HG03469 (cell line): Measurements from ENCODE around the gene CTNNBL1.

Source experiments
- ATAC-seq: cut with Tn5 transposase; IDR thresholded peaks from one replicate; pipeline ENCODE4 v1.9.1; 2021; ENCODE audit warnings: mild to moderate bottlenecking, moderate library complexity, moderate number of reproducible peaks; ENCODE audit not compliant: unreplicated experiment

The CTNNBL1 gene

DNA sequence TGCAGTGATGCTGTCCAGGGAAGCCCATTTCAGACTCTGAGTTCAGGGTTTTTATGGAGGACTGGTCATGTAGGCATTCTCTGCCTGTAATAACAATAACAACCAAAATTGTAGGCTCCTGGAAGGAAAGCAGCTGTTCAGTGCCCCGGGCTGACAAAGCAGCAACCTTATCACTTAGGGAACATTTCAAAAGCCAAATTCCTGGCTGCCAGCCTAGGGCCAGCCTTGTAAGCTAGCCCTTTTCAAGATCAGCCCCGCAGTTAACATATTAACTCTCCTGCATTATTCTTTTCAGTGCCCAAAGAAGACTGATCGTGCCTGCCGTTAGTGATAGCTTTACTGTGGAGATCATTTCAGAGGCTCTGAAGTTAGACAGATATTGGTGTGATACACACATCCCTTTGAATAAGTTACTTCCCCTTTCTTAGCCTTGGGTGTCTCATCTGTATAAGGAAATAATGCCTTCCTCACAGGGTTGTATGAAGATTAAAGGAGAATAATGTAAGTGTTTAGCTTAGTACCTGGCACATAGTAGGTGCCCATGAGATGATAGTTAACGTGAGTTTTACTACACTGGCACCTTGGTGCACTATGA is 44.1 kb downstream of the CTNNBL1 start:
- ATAC-seq: no peak

DNA sequence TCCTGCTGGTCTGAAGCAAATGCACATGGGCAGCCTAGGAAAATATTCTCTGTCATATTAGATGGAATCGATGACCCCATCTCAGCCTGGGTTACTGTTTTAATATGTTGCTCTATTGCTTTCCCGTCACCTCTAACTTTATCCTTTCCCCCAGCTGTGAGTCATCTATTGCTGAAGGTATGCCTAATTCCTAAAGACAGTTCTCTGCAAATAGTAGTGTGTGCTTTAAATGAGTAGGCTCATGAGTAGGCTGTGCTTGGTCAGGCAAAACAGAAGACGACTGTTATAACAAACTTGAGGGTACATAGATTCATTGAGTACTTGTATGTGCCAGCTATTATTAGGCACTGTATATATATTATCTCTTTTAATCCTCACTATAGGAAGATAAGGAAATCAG is 47.2 kb downstream of the CTNNBL1 start:
- no peak for ATAC-seq

DNA sequence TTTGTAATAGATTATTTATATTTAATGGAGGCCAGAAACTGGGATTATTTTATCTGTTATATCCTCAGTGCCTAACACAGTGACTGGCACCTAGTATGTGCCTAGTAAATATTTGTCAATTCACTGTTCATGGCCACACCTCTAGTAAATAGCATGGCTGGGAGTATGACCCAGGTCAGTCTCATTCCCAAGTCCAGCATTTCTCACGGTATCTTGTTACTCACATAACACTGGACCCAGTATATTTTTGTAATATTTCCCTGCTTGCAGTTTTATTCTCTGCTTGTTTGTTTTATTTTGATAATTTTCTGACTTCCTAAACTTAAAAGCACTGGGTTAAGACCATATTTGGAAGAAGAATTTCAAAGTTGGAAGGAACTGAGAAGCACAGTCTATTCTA is 47.7 kb downstream of the CTNNBL1 start:
- ATAC-seq: no peak

DNA sequence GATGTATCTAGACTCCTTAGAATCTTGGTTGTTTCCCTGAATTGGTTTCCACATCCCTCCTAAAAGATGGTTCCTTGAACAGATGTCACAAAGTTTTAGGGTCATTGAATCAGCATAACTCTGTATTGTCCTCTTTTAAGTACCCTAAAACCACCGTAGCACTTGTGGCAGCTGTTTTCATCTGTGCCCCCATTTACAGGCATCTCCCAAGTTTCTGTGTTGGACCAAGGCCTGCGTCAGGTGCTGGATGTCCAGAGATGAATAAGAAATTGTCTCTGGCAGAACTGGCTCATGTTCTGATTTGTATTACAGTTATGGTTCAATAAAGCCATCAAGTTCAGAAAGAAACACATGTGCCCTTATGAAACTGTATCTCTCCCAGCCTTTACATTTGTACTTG is 48.3 kb downstream of the CTNNBL1 start:
- ATAC-seq: no peak

DNA sequence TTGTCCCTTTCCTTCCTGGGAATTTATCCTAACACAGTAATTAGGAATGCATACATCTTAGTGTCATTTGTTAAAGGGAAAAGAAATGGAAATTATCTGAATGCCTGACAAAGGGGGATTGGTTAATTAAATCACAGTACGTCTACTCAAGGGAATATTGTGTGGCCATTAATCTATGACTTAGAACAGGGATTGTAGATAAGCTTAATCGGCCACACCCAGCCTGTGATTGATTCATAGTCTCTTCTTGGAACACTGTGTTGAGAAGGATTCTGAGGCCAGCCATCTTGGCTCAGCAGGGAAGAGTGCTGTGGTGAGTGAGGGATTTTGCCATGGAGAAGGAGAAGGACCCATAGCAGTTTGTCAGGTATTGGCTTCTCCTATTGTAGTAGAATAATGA is 50.5 kb downstream of the CTNNBL1 start:
- no peak for ATAC-seq

DNA sequence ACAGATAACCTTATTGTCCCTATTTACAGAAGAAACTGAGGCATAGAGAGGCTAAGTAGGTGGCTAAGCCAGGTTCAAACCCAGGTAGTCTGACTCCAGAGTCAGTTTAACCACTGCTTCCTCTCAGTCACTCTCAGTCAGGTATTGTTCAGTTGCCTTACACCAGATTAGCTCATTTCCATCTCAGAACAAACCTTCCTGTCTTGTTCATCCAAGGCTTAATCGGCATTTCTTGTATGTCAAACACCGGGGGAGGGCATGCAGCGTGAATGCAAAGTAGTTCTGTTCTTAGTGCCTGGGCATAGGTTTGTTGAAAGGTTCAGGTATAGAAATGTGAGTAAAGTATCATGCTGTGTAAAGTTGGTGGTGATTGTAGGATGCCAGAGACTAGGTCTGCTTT is 51.7 kb downstream of the CTNNBL1 start:
- ATAC-seq: no peak

DNA sequence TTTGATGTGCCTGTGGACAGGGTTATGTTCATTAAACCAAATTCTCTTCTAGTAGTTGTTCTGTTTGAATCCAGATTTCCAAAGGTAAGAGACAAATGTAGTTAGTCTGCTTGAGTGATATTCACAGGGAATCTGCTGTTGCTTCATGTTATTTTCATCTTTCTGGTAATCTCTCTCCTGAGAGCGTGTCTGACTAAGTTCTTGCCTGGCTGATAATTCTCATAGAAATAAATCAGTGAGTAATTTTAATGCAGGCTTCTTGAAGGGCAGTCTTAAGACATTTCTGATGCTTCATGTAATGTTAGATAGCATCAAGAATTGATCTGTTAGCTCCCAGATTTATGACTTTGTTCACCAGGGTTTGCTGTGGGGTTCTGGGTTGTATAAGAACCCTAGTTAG is 54.2 kb downstream of the CTNNBL1 start:
- ATAC-seq: no peak

DNA sequence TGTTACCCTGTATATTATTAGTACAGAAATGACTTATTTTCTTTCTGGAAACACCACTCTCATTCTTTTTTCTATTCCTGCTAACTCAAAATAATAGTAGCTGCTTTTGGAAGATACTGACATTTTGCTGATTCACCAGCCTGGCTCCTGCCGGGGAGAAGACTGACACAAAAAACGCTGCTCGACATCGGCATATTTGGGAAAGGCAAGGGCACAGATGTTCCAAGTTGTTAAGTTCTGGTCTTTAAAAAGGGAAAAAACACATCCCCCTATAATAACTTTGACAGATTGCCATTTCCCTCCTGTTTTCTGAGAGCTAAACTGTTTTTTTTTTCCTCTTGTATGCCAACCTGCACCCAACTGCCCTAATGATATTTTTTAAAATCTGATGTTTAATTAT is 55.4 kb downstream of the CTNNBL1 start:
- no peak for ATAC-seq

DNA sequence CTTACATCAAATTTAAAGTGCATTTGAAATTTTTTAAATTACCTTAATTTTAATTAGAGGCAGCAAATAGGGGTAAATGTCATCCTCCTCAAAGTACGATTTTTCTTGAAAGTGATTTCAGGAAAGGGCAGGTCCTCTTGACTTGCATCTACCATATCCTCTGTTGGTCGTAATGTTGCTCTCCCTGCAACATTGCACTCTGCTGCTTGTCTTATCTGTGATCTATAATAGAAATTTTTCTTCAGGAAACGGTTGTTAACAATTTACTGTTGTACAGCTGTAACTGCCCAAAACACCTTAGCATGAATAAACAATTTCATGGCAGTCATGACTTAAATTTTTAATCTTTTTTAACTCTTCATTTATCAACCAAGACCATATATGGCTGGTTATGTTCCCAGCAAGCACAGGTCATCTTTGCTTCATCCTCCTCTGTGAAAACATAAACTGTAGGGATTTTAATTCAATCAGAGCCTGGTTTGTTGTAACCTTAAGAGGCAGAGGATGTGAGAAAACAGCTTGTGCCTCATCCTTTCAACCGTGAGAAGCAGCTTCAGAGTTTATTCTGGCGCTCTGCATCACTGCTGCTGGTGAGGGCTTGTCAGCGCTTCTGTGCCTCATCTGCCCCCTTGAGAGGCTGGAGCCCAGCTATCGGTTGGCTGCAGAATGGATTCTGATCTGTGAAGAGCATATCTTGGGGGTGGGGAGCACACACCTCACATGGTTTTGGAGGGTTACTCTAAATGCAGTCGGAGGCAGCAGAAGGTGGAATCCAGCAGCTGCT is 56.0 kb downstream of the CTNNBL1 start:
- no peak for ATAC-seq

DNA sequence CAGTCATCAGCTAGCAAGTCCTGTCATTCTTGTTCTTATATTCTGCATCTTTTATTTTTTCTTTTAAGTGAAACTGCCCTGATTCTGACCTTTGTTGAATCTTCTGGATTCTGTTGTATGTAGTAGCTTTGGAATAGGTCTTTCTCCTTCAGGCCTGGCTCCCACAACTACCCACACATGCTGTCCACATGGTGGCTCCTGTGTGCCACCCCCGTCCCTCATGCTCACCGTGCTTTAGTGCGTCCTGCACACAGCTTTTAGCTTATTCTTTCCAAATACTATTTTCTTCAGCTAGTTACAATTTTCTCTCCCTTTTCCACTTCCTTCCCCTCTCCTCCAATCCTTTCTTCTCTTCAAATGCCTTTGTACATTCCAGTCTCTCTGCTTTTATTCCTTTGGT is 61.8 kb downstream of the CTNNBL1 start:
- ATAC-seq: no peak

DNA sequence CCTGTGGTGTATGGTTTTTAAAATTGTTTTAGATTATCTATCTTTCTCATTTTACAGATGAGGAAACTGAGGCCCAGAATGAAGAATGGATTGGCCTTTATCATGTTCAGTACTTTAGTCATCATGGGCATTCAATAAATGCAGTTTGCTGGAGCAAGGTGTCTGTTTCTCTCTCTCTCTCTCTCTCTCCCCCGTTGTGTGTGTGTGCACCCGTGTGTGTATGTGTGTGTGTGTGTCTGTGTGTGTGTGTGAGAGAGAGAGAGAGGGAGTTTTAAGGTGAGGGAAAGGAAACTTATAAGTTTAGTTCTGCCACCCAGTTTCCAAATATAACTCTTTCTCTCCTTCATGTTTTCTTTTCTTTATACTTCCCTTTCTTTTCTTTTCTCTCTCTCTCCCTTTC is 62.4 kb downstream of the CTNNBL1 start:
- no peak for ATAC-seq

DNA sequence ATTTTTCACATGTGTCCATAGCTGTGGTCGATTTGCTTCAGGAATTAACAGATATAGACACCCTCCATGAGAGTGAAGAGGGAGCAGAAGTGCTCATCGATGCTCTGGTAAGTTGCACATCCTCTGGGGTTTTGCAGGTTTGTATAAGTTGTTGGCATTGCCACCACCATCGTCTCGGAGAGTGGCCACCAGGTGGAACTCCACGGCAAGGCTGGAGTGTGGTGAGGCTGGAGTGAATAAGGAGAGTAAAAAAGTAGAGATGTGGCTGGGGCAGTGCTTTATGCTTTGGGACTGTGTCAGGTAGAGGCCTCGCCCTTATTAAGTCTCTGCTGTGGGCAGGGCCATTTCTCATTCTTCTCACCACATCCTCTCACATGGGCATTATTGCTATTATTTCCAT is 63.7 kb downstream of the CTNNBL1 start:
- no peak for ATAC-seq

DNA sequence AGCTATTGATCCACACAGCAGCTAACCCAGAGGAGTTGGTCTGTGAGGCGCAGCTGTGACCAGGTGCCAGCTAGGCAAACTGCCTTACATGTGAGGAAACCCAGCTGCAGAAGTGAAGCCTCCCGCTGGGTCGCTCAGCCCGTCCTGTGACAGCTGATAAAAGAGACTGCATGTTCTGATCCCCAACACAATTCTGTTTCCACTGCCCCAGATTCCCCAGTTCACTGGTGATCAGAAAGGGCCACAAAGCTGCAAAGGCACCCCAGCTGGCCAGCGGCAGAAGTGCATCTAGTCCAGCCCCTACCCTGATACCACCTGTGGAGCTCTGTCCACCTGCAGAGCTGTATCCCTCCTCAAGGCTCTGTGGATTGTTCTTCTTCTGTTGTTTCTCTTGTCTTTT is 64.5 kb downstream of the CTNNBL1 start:
- no peak for ATAC-seq

DNA sequence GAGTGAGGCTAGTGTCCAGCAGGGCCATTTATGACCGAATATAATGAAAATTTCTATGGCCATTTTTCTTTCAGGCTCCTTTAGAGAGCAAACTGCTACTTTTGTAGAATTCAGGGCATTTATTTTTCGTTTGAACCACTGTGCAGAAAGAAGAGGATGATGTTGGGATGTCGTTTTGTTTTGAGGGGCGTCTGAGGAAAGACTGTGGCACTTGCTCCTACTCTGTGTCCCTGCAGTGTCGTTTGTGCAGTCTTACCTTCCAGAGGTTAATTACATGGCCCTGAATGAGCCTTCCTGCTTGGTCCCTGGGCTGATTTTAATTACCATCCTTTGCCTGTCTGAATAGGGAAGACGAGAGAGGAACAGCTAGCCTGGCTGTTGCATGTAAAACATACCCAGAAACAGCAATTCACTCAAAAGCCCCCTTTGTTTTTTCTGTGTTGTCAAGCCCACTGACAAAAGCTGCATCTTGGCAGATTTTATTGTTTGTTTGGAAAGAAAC is 65.3 kb downstream of the CTNNBL1 start:
- ATAC-seq: no peak

DNA sequence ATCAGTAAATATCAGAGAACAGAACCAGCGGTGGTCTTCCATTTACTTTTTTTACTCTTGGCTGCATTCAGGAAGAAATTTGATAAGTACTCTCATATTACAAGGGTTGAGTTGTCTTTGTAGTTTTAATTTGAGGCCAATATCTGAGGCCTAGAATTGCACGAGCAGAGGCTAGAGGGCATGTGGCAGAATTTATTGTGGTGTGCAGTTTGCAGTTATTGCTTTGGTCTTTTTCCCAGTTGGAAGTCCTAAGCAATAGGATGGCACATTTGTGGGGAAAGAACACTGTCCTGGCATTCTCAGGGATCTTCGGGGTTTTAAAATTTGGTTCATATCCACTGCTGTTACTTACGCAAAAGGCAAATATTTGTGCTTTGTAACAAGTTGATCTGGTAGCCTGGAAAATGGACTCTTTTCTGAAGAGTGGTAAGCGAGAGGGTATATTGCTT is 66.0 kb downstream of the CTNNBL1 start:
- ATAC-seq: no peak

DNA sequence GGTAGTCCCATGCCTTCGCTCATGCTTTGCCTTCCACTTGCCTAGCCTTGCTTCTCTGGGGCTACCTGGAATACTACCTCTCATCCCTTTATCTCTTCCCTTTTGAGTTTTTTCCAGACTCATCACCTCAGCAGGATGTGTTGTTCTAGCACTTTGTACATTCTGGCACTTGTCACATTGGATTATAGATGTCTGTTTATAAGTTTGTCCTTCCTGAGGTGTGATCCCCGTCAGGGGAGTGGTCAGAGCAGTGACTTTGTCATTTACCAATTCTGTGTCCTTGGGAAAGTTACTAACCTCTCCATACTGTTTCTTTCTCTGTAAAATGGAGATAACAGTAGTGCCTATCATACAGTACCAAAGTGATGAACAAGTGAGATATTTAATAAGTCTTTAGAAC is 66.5 kb downstream of the CTNNBL1 start:
- no peak for ATAC-seq

DNA sequence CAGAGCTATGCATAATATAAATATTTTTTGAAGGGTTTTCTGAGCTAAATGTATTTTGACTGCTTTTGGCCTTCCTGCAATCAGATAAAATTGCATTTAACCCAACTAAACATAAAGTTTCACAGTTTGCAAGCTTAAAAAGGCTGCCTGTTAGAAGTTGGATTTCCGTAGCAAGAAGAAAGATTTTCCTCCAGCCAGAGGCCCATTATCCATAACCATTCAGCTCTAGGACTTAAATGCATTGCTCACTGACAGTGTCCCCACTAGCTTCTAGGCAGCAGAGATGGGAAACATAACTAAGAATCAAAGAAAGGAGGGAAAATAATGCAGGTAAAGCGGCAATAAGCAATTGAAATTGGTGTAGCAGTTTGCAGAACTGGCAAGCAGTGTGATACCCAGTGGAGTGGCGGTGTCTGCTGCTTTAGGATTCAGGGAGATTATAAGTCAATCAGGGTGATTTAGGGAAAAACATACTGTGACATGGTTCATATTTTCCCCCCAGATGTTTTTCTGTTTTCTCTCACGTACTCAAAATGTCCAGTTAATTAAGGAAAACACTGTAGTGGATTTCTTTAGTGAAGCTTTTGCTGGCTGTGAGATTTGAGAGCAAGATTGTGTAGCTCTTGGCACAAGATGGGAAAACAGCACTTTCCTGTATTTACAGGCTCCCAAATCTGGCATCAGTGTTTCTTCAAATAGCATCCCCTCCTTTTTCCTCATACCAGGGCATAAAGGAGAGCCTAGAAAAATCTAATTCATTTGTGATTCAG is 69.1 kb downstream of the CTNNBL1 start:
- ATAC-seq: no peak

DNA sequence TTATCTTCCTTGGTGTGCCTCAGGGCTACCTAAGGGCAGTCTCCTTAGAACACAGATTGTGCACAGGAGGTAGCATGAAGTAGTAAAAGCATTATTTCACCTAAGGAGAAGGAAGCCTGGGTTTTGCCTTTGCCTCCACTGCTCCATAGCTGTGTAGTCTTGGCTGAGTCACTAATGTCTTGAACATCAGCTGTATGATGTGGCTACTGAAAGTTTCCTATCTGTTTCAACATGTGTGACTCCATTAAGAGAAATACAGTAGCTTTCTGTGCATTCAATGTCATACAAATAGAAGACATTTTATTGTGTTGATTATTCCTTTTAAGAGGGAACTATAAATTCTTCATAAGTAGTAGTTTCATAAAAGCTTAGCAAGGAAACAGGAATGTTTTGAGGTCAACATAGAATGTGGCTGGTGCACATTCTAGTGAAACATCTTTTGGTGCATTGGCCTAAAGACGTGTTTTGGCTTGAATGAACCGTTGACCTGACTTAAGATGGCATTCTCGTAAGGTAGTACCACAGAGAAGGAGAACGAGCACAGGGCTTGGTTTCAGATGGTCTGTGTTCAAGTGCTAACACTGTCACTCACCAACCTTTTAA is 70.6 kb downstream of the CTNNBL1 start:
- ATAC-seq: no peak

DNA sequence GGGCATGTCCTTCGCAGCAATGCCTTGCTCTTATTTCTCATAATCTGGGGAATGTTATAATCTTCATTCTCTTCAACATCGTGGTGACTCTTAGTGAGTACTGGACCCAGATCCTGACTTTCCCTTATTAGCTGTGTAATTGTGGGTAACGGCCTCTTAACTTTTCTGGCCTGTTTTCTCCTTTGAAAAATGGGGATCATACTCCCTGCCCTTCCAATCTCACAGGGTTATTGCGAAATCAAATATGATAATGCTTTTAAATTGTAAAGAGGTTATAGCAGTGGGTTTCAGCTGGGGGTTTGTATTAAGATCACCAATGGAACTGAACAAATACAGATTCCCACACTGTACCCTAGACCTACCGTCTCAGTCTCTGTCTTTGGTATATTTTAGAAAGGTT is 77.1 kb downstream of the CTNNBL1 start:
- ATAC-seq: no peak

DNA sequence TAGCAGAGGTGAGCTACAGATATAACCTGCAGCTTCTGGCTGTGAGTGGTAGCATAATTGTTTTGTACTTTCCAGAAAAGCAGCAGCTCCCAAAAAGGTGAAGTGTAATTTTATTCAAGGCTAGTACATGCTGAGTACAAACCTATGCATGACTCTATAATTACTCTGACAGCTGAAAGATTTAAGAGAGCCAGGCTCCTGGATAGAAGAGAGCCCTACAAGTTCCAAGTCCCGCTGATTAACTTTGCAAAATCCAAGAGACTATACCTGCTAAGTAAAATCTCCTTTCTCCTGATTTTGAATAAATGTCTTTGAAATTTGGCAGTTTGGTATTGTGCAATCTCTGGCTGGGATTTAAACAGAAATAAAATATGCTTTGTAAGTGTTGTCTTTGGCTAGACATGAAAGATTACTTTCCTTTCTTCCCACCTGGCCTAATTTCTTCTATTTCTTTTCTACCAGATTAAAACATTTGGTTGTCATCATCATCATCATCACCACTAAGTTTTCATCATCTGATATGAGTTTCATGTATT is 79.5 kb downstream of the CTNNBL1 start:
- ATAC-seq: no peak

DNA sequence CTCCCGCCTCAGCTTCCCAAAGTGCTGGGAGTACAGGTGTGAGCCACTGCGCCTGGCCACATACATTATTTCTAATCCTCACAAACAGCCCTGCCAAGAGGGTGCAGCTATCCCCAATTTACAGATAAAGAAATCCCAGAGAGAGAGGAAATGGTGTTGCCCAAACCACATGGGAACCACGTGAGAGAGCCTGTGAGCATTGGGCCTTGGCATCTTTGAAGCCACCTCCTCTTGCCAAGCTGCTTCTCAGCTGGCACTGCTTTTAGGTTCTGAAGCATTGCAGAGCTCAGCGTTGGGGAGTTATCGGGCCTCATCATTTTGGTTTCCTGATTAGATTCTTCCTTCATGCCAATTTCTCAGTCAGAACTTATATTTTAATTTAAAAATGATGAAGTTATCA is 80.3 kb downstream of the CTNNBL1 start:
- ATAC-seq: no peak
